ENCODE measurements around the gene HACL1. TPM values are rescaled to one million over a fixed set of nuclear protein-coding genes. Genes with fewer than 3 reads are reported as not detected.

Gene HACL1
- total RNA-seq, 1 experiment from 2014 or later: 25.5 TPM

DNA sequence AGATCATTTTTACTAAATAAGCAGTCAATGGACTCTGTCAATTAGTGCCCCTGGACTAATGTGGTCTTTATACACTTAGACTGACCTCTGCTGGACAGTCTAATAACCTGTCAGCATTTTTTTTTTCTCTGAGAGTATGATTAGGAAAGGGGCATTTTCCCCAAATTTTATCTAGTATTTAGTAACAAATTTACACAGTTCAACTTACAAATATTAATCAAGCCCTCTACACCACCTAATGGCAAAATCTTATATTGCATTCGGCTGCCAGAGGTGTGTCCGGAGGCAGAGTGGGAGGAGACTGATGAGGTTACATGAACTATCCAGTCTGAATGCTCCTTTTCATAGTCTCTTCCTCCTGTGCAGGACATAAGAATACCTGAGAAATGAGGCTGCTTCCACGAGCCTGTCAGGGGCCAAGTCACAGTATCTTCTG is 43.8 kb downstream of the HACL1 start:
- Histone ChIP-seq H3K27me3 (ENCODE audit: low read length) (no peaks in the 10 kb centered on the region), H2AFZ (ENCODE audit: low read length) (peak overlapping the region; percentile 35; the same call in 1 of the 2 replicates), H3F3A (ENCODE audit: low read length, unreplicated experiment) (no peaks in the 10 kb centered on the region), H3K4me1 (ENCODE audit: insufficient read depth, low read length) (0 out of 2 replicates have a peak, but pooled peaks cover 3% of the 10 kb centered on the region), H3K4me2 (ENCODE audit: low read length) (peak overlapping the region; percentile 32), H3K9me2 (replicated peaks; ENCODE audit: low read length) (no peaks in the 10 kb centered on the region), H3K27ac (ENCODE audit: low read length) (no peak overlapping the region), H3K9me3 (ENCODE audit: low read length) (no peaks in the 10 kb centered on the region), H3K9ac (ENCODE audit: low read length) (no peak overlapping the region), H3K36me3 (ENCODE audit: low read depth, low read length) (peaks cover 6% of the 10 kb centered on the region), H4K20me1 (ENCODE audit: low read length) (no peaks in the 10 kb centered on the region), H3K79me2 (ENCODE audit: low read length) (no peaks in the 10 kb centered on the region), H3K4me3 (ENCODE audit: low read length) (no peak overlapping the region)
- BruUV-seq (replicated peaks): no TSS peak
- peak; percentile 94 for DNase-seq
- CTCF ChIA-PET: no interaction called here
- intact Hi-C loops (cut with micrococcal nuclease): loop anchor here (1.0 to 5.0 kb wide), 4 partner anchors 129 to 449 kb away; no protein-coding TSS in a partner anchor
- peak; percentile 100 for ATAC-seq
- no peak for TF ChIP-seq EZH2 (IDR thresholded peaks at IDR 0.05; ENCODE audit: low read length, unreplicated experiment)
- TF ChIP-seq, protein P1, sequence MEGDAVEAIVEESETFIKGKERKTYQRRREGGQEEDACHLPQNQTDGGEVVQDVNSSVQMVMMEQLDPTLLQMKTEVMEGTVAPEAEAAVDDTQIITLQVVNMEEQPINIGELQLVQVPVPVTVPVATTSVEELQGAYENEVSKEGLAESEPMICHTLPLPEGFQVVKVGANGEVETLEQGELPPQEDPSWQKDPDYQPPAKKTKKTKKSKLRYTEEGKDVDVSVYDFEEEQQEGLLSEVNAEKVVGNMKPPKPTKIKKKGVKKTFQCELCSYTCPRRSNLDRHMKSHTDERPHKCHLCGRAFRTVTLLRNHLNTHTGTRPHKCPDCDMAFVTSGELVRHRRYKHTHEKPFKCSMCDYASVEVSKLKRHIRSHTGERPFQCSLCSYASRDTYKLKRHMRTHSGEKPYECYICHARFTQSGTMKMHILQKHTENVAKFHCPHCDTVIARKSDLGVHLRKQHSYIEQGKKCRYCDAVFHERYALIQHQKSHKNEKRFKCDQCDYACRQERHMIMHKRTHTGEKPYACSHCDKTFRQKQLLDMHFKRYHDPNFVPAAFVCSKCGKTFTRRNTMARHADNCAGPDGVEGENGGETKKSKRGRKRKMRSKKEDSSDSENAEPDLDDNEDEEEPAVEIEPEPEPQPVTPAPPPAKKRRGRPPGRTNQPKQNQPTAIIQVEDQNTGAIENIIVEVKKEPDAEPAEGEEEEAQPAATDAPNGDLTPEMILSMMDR (conservative IDR thresholded peaks at IDR 0.05; ENCODE audit: low read depth, low read length): peak; percentile 80
- POLR2A ChIA-PET (ENCODE audit: unreplicated experiment): no interaction called here

DNA sequence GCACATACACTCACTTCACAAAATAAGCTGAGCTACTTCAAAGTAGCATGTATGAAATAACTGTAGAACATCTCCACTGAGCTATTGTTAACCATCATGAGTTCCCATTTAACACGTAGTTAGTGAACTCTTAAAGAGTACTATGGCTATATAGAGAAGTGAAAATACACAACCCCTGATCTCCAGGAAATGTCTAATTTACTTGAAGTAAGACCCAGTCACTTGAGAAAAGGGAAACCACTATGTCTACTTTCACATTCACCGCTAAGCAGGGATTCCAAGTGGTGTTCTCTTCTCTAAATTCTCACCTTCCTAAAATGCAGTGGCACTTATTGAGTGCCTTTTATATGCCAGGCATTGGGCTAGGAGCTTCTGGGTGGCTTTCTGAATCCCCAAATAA is 44.9 kb downstream of the HACL1 start:
- no TSS peak for BruUV-seq (replicated peaks)
- Histone ChIP-seq H3K9me2 (replicated peaks; ENCODE audit: low read length) (no peaks in the 10 kb centered on the region), H2AFZ (ENCODE audit: low read length) (no peak overlapping the region), H3K9me3 (ENCODE audit: low read length) (no peaks in the 10 kb centered on the region), H3K4me3 (ENCODE audit: low read length) (no peak overlapping the region), H3K27ac (ENCODE audit: low read length) (no peak overlapping the region), H3K79me2 (ENCODE audit: low read length) (no peaks in the 10 kb centered on the region), H3K9ac (ENCODE audit: low read length) (no peak overlapping the region), H3K4me1 (ENCODE audit: insufficient read depth, low read length) (0 out of 2 replicates have a peak, but pooled peaks cover 3% of the 10 kb centered on the region), H3F3A (ENCODE audit: low read length, unreplicated experiment) (no peaks in the 10 kb centered on the region), H3K36me3 (ENCODE audit: low read depth, low read length) (0 out of 2 replicates have a peak, but pooled peaks cover 2% of the 10 kb centered on the region), H3K4me2 (ENCODE audit: low read length) (no peak overlapping the region), H3K27me3 (ENCODE audit: low read length) (no peaks in the 10 kb centered on the region), H4K20me1 (ENCODE audit: low read length) (no peaks in the 10 kb centered on the region)
- ChIA-PET POLR2A (ENCODE audit: unreplicated experiment) (no interaction called here), CTCF (no interaction called here)
- TF ChIP-seq EZH2phosphoT487 (IDR thresholded peaks at IDR 0.05; ENCODE audit: borderline replicate concordance, low read length): no peak
- TF ChIP-seq, protein P1 (conservative IDR thresholded peaks at IDR 0.05; ENCODE audit: low read depth, low read length): no peak
- no peak for TF ChIP-seq EZH2 (IDR thresholded peaks at IDR 0.05; ENCODE audit: low read length, unreplicated experiment)
- DNase-seq (no peak), ATAC-seq (no peak)
- intact Hi-C loops (cut with micrococcal nuclease): loop anchor here (5.0 kb wide), 1 partner anchor 289 kb away; no protein-coding TSS in a partner anchor

DNA sequence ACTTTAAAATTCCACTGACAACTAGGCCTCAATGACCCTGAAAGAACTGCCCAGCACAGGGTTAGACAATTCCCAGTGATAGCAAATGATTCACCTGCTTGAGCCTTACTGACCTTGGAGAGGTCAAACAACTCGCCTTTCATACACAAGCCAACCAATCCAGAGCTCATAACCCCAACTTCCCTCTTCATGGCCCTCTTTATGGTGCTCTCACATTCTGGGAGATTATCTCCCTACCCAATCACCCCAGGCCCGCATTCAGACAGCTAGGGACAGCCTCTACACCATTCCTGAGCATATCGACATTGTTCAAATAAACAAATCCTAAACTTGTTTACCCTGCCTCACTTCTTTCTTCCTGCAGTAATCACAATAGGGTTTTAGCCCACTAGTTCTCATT is 47.6 kb downstream of the HACL1 start:
- H3K9me2 ChIP-seq (replicated peaks; ENCODE audit: low read length): no peaks in the 10 kb centered on the region
- intact Hi-C loops (cut with micrococcal nuclease): no loop called here
- H3K9ac ChIP-seq (ENCODE audit: low read length): no peak overlapping the region
- no peaks in the 10 kb centered on the region for H3K9me3 ChIP-seq (ENCODE audit: low read length)
- no peak for TF ChIP-seq EZH2phosphoT487 (IDR thresholded peaks at IDR 0.05; ENCODE audit: borderline replicate concordance, low read length)
- TF ChIP-seq, protein P1 (conservative IDR thresholded peaks at IDR 0.05; ENCODE audit: low read depth, low read length): no peak
- no peak for TF ChIP-seq EZH2 (IDR thresholded peaks at IDR 0.05; ENCODE audit: low read length, unreplicated experiment)
- no TSS peak for BruUV-seq (replicated peaks)
- no peak overlapping the region for H3K4me2 ChIP-seq (ENCODE audit: low read length)
- no peak for DNase-seq
- no peaks in the 10 kb centered on the region for H3K36me3 ChIP-seq (ENCODE audit: low read depth, low read length)
- no peak overlapping the region for H2AFZ ChIP-seq (ENCODE audit: low read length)
- no peaks in the 10 kb centered on the region for H3K27me3 ChIP-seq (ENCODE audit: low read length)
- H3K27ac ChIP-seq (ENCODE audit: low read length): no peak overlapping the region
- no peaks in the 10 kb centered on the region for H3K79me2 ChIP-seq (ENCODE audit: low read length)
- CTCF ChIA-PET: no interaction called here
- H4K20me1 ChIP-seq (ENCODE audit: low read length): no peaks in the 10 kb centered on the region
- POLR2A ChIA-PET (ENCODE audit: unreplicated experiment): no interaction called here
- no peak overlapping the region for H3K4me3 ChIP-seq (ENCODE audit: low read length)
- no peak for ATAC-seq
- H3F3A ChIP-seq (ENCODE audit: low read length, unreplicated experiment): no peaks in the 10 kb centered on the region
- H3K4me1 ChIP-seq (ENCODE audit: insufficient read depth, low read length): 0 out of 2 replicates have a peak, but pooled peaks cover 3% of the 10 kb centered on the region
